Left renal cortex interstitium (tissue), 4 donors: ENCODE data around the gene NXN. TPM values are rescaled to one million over a fixed set of nuclear protein-coding genes. Genes with fewer than 3 reads are reported as not detected.
"Not testable (repeated sequence)": the region's sequence is repeated elsewhere in the genome, so short reads cannot be mapped to it uniquely, and the experiment has no call there.

ENCODE experiments used
- DNase-seq, 4 donors: peaks; one replicate each; pipeline ENCODE4 v3.0.0-alpha.2; 2013; ENCODE audit warnings: low read depth in 4 of 4, low spot score in 2 of 4, missing footprints in 1 of 4
- polyA plus RNA-seq, 4 donors: library from polyadenylated mRNA; unstranded; fragments of 120-200 nt; gene quantifications; one replicate each; pipeline ENCODE4 v1.2.1, GENCODE V29; 2013; ENCODE audit not compliant: insufficient read length in 4 of 4

The NXN gene
- polyA plus RNA-seq, 4 donors = 31.7 to 43.7 (median 39.7) TPM

- no peak for DNase-seq
These were observed 131.2 kb downstream of the NXN start for GRCh38 chr17:848402-848801.

- no peak for DNase-seq
These were observed 132.4 kb downstream of the NXN start for GRCh38 chr17:846901-847843.

- no peak for DNase-seq
These were observed 138.3 kb downstream of the NXN start for GRCh38 chr17:841313-841712.

GRCh38 chr17:838486-838885, 141.1 kb downstream of the NXN start:
- DNase-seq = no peak

- DNase-seq = no peak
These were observed 143.4 kb downstream of the NXN start for GRCh38 chr17:836151-836550.

GRCh38 chr17:835721-836120, 143.9 kb downstream of the NXN start:
- not testable (repeated sequence) for DNase-seq

- no peak for DNase-seq
These were observed 144.3 kb downstream of the NXN start for GRCh38 chr17:835263-835662.

GRCh38 chr17:834136-834535, 145.4 kb downstream of the NXN start:
- DNase-seq = no peak

GRCh38 chr17:830950-831349, 148.6 kb downstream of the NXN start:
- DNase-seq = no peak

- DNase-seq = no peak
These were observed 149.2 kb downstream of the NXN start for GRCh38 chr17:830381-830780.

GRCh38 chr17:829614-830013, 150.0 kb downstream of the NXN start:
- DNase-seq = not testable (repeated sequence)

GRCh38 chr17:828761-829160, 150.8 kb downstream of the NXN start:
- no peak for DNase-seq

GRCh38 chr17:826778-827177, 152.8 kb downstream of the NXN start:
- DNase-seq = no peak

GRCh38 chr17:825216-825615, 154.4 kb downstream of the NXN start:
- DNase-seq = no peak

GRCh38 chr17:824378-824777, 155.2 kb downstream of the NXN start:
- DNase-seq = no peak

GRCh38 chr17:823501-823902, 156.1 kb downstream of the NXN start:
- no peak for DNase-seq

GRCh38 chr17:819251-819650, 160.3 kb downstream of the NXN start:
- no peak for DNase-seq

GRCh38 chr17:814371-814770, 165.2 kb downstream of the NXN start:
- DNase-seq = no peak

- no peak for DNase-seq
These were observed 166.9 kb downstream of the NXN start for GRCh38 chr17:812638-813204.

GRCh38 chr17:811051-811784, 168.4 kb downstream of the NXN start:
- no peak for DNase-seq

- DNase-seq = no peak
These were observed 171.9 kb downstream of the NXN start for GRCh38 chr17:807523-808294.
